ENCODE measurements around the gene EXOSC3. TPM values are rescaled to one million over a fixed set of nuclear protein-coding genes. Genes with fewer than 3 reads are reported as not detected.
A peak's percentile ranks its signal among the peaks of the same experiment; 100 is the strongest.

EXOSC3 gene
- total and polyA plus RNA-seq, 2 of the 8 experiments (the other 6 are each of a cell fraction or from before 2014, with no cell fraction given), result 46.7 to 73.4 TPM

DNA sequence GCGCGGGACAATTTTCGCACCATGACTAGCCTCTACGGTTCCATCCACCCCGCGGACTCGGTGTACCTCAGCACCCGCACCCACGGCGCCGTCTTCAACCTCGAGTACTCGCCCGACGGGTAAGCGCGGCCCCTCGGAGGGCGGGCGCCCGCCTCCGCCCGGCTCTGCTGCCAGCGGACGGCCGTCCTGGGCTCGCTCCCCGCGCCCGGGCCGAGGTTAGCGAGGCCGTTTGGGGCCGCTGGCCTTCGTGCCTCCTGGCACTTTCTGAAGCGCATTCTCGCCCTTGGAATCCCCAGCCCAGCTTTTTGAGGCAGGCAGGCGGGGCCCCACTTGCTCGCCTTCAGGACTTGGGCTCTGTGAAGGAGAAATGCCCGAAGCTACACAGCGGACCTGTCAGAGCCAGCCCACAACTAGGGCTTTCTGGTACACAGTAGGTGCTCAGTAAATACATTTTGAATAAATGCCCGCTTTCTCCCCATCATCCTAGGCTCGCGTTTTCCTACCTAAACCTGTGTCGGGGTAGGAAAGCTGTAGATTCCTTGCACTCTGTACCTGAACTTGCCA is 16.5 kb upstream of the EXOSC3 start:
- no peaks in the 10 kb centered on the region for H3K36me3 ChIP-seq (ENCODE audit: control insufficient read depth in 2 of 4, insufficient read depth in 4 of 4, low read length in 3 of 4)
- no peak overlapping the region for H2BK12ac ChIP-seq (ENCODE audit: low read depth, low read length)
- H3K27ac ChIP-seq (ENCODE audit: low read depth, low read length), result peak overlapping the region; percentile 58; the same call in 1 of the 2 replicates
- H3K23me2 ChIP-seq (ENCODE audit: low read depth, low read length), result peaks cover 6% of the 10 kb centered on the region; the same call in 1 of the 2 replicates
- no peak overlapping the region for H3K18ac ChIP-seq (ENCODE audit: extremely low read depth, low read length)
- H3K23ac ChIP-seq (ENCODE audit: insufficient read length), result no peak overlapping the region
- H2AFZ ChIP-seq (ENCODE audit: low read length), result no peak overlapping the region
- no peak overlapping the region for H4K91ac ChIP-seq (replicated peaks; ENCODE audit: insufficient read length, low read length)
- H3K27me3 ChIP-seq (replicated peaks in 1 of 4; ENCODE audit: control insufficient read depth in 3 of 4, extremely low read depth in 1 of 4, insufficient read depth in 3 of 4, low read length in 3 of 4), result no peaks in the 10 kb centered on the region
- H2BK120ac ChIP-seq (replicated peaks; ENCODE audit: low read depth, low read length), result no peak overlapping the region
- peak overlapping the region; percentile 62 to 94 (median 78) for H3K9ac ChIP-seq (replicated peaks in 1 of 4; ENCODE audit: extremely low read depth in 1 of 4, low read depth in 3 of 4, low read length in 3 of 4)
- peaks cover 2% of the 10 kb centered on the region; the same call in 1 of the 2 replicates for H3K79me1 ChIP-seq (ENCODE audit: low read depth, low read length)
- ChIA-PET CTCF (ENCODE audit: partially characterized antibody) (interaction anchor here (0.6 to 2.0 kb wide), 4 partner anchors 14 to 27 kb away, joined by 3 to 10 read pairs (median 4); partner anchors contain the start of gene EXOSC3), POLR2A (ENCODE audit: partially characterized antibody) (interaction anchor here (0.5 to 2.2 kb wide), 7 partner anchors 10 to 211 kb away, joined by 3 to 20 read pairs (median 4); partner anchors contain the start of genes EXOSC3 and TRMT10B)
- H3K4me3 ChIP-seq (ENCODE audit: extremely low read depth in 1 of 4, insufficient read depth in 2 of 4, low read depth in 3 of 4, low read length in 4 of 4), result peak overlapping the region; percentile 70 to 97 (median 83)
- DNase-seq (ENCODE audit: low read depth in 1 of 2, low spot score in 2 of 2) (no peak), FAIRE-seq (no peak)
- peak overlapping the region; percentile 90 to 95 for H3K4me2 ChIP-seq (ENCODE audit: insufficient read depth in 1 of 2, low read depth in 2 of 2, low read length in 2 of 2)
- 1% methylated on average over 42 of the region's 45 CpGs; no CpG with 5 or more reads in 1 of the 2 experiments for WGBS, 2 experiments (ENCODE audit: extremely low coverage in 1 of 2, insufficient coverage in 1 of 2, insufficient read length in 1 of 2, insufficient replicate concordance in 2 of 2, low coverage in 1 of 2, low lambda C conversion rate in 2 of 2, missing lambda C conversion rate in 1 of 2)
- peaks cover 2 to 11% (median 5%) of the 10 kb centered on the region in 4 experiments; a peak in 6 of 7 replicates for H3K4me1 ChIP-seq (replicated peaks in 1 of 4; ENCODE audit: control insufficient read depth in 3 of 4, insufficient read depth in 4 of 4, low read length in 3 of 4)
- no peaks in the 10 kb centered on the region for H3K9me3 ChIP-seq (ENCODE audit: insufficient read depth in 2 of 2, low read depth in 1 of 2, low read length in 1 of 2)
- peak overlapping the region; percentile 35; the same call in 1 of the 2 replicates for H2BK5ac ChIP-seq (ENCODE audit: low read depth, low read length)
- H4K5ac ChIP-seq (ENCODE audit: insufficient read length, low read depth, low read length), result no peak overlapping the region
- TF ChIP-seq POLR2A (IDR thresholded peaks at IDR 0.05; ENCODE audit: control extremely low read depth in 1 of 2, low read depth in 2 of 2, low read length in 2 of 2) (no peak), MAFK (IDR thresholded peaks at IDR 0.05; ENCODE audit: low read depth, low read length) (no peak), HDAC6 (IDR thresholded peaks at IDR 0.05; ENCODE audit: low read depth, low read length) (no peak), SP1 (IDR thresholded peaks at IDR 0.05; ENCODE audit: low read depth, low read length) (no peak), JUN (IDR thresholded peaks at IDR 0.05; ENCODE audit: low read depth, low read length) (no peak), EP300 (IDR thresholded peaks at IDR 0.05; ENCODE audit: borderline replicate concordance in 1 of 2, low read depth in 2 of 2, low read length in 2 of 2) (no peak), KDM4A (IDR thresholded peaks at IDR 0.05; ENCODE audit: low read depth, low read length, severe bottlenecking) (peak; percentile 10), ASH2L (IDR thresholded peaks at IDR 0.05; ENCODE audit: low read length) (no peak), SIN3A (conservative IDR thresholded peaks at IDR 0.05 in 1 of 2, IDR thresholded peaks at IDR 0.05 in 1 of 2; ENCODE audit: low read depth in 1 of 2, low read length in 2 of 2) (0 out of 4 replicates have a peak, but pooled peaks of 1 of the 2 experiments have one; percentile 11), BCL11A (IDR thresholded peaks at IDR 0.05; ENCODE audit: low read depth in 2 of 2, low read length in 2 of 2) (no peak), TAF7 (optimal IDR thresholded peaks at IDR 0.05; ENCODE audit: borderline replicate concordance, low read depth, low read length) (no peak)
- H4K20me1 ChIP-seq (replicated peaks in 1 of 2; ENCODE audit: control insufficient read depth in 1 of 2, insufficient read depth in 2 of 2, low read length in 2 of 2), result peaks cover 4 to 8% of the 10 kb centered on the region in 2 experiments
- no peak overlapping the region for H3K56ac ChIP-seq (replicated peaks; ENCODE audit: insufficient read length, low read depth, low read length)
- no peak overlapping the region for H2BK15ac ChIP-seq (ENCODE audit: low read length)
- H4K8ac ChIP-seq (ENCODE audit: extremely low read depth, insufficient read depth, low read length), result peak overlapping the region; percentile 93; the same call in 1 of the 2 replicates
- no peak overlapping the region for H3K14ac ChIP-seq (ENCODE audit: insufficient read length)
- no peak overlapping the region for H3K4ac ChIP-seq (replicated peaks; ENCODE audit: insufficient read length, low read depth, low read length)
- no peak overlapping the region for H2BK20ac ChIP-seq (ENCODE audit: low read length)
- H2AK5ac ChIP-seq (ENCODE audit: low read depth, low read length), result no peak overlapping the region
- peaks cover 0 to 24% of the 10 kb centered on the region in 2 experiments; a peak in 2 of 4 replicates for H3K79me2 ChIP-seq (ENCODE audit: control insufficient read depth in 1 of 2, insufficient read depth in 2 of 2, low read length in 2 of 2)
